H1 (cell line): Measurements from ENCODE around the gene MUC5B. TPM values are rescaled to one million over a fixed set of nuclear protein-coding genes. Genes with fewer than 3 reads are reported as not detected.

Experiments used
- CTCF ChIA-PET: fragments of 300-600 bp; sonication (Branson Sonifier 250); formaldehyde crosslinking; loops from one replicate; lab custom pipeline; 2021; ENCODE audit not compliant: partially characterized antibody; lab: Charles Lee
- POLR2A ChIA-PET: fragments of 300-600 bp; sonication (Branson Sonifier 250); formaldehyde crosslinking; loops from one replicate; lab custom pipeline; 2021; ENCODE audit warnings: inconsistent platforms; ENCODE audit not compliant: partially characterized antibody; lab: Charles Lee
- DNase-seq, 2 experiments: peaks; one replicate each; pipeline versions ENCODE4 v3.0.0 to v3.0.0-alpha.2; 2010 to 2022; ENCODE audit warnings: low spot score in 2 of 2, low read depth in 1 of 2, mixed read lengths in 1 of 2
- FAIRE-seq: peaks from 2 replicates; lab custom pipeline; 2011; peaks lifted over from hg19 to GRCh38; lab: Jason Lieb, UNC
- H2AFZ ChIP-seq: 2 replicates; pipeline ENCODE4 v1.8.1; 2012; ENCODE audit warnings: low read length, inconsistent platforms
- H2AK5ac ChIP-seq: 2 replicates; pipeline ENCODE4 v1.6.1; 2013; ENCODE audit warnings: low read depth, low read length
- H2BK120ac ChIP-seq: replicated peaks from 2 replicates; pipeline ENCODE3; 2013; ENCODE audit warnings: low read depth, low read length, inconsistent platforms
- H2BK12ac ChIP-seq: 2 replicates; pipeline ENCODE4 v1.6.1; 2013; ENCODE audit warnings: low read depth, low read length
- H2BK15ac ChIP-seq: 2 replicates; pipeline ENCODE4 v1.6.1; 2013; ENCODE audit warnings: low read length
- H2BK20ac ChIP-seq: 2 replicates; pipeline ENCODE4 v1.6.1; 2013; ENCODE audit warnings: low read length
- H2BK5ac ChIP-seq: 2 replicates; pipeline ENCODE4 v1.6.1; 2013; ENCODE audit warnings: low read depth, low read length
- H3K14ac ChIP-seq: 2 replicates; pipeline ENCODE4 v1.6.1; 2013; ENCODE audit warnings: inconsistent platforms; ENCODE audit not compliant: insufficient read length
- H3K18ac ChIP-seq: 2 replicates; pipeline ENCODE4 v1.6.1; 2013; ENCODE audit warnings: low read length; ENCODE audit errors: extremely low read depth
- H3K23ac ChIP-seq: 2 replicates; pipeline ENCODE4 v1.6.1; 2013; ENCODE audit warnings: inconsistent platforms; ENCODE audit not compliant: insufficient read length
- H3K23me2 ChIP-seq: 2 replicates; pipeline ENCODE4 v1.6.1; 2013; ENCODE audit warnings: low read depth, low read length
- H3K27ac ChIP-seq: 2 replicates; pipeline ENCODE4 v1.6.1; 2011; ENCODE audit warnings: low read depth, low read length, inconsistent platforms
- H3K27me3 ChIP-seq, 4 experiments: replicated peaks in 1 of 4; 1 replicate in 1 of 4; 2 replicates in 3 of 4; pipeline versions ENCODE4 v1.6.1 to v1.8.1; 2011 to 2013; ENCODE audit warnings: low read length in 3 of 4, mild to moderate bottlenecking in 3 of 4, inconsistent platforms in 2 of 4, mixed read lengths in 2 of 4, moderate library complexity in 1 of 4; ENCODE audit not compliant: control insufficient read depth in 3 of 4, insufficient read depth in 3 of 4; ENCODE audit errors: extremely low read depth in 1 of 4
- H3K36me3 ChIP-seq, 4 experiments: 2 replicates each; pipeline versions ENCODE4 v1.6.1 to v1.8.1; 2011 to 2013; ENCODE audit warnings: mild to moderate bottlenecking in 4 of 4, low read length in 3 of 4, moderate library complexity in 2 of 4, control low read depth in 1 of 4, inconsistent platforms in 1 of 4; ENCODE audit not compliant: insufficient read depth in 4 of 4, control insufficient read depth in 2 of 4
- H3K4ac ChIP-seq: replicated peaks from 2 replicates; pipeline ENCODE3; 2013; ENCODE audit warnings: low read length, low read depth, mixed read lengths, inconsistent platforms; ENCODE audit not compliant: insufficient read length
- H3K4me1 ChIP-seq, 4 experiments: replicated peaks in 1 of 4; 1 replicate in 1 of 4; 2 replicates in 3 of 4; pipeline versions ENCODE4 v1.6.1 to v1.8.1; 2011 to 2013; ENCODE audit warnings: low read length in 3 of 4, inconsistent platforms in 2 of 4, mixed read lengths in 1 of 4; ENCODE audit not compliant: insufficient read depth in 4 of 4, control insufficient read depth in 3 of 4
- H3K4me2 ChIP-seq, 2 experiments: 2 replicates each; pipeline versions ENCODE4 v1.6.1 to v1.8.1; 2011 to 2013; ENCODE audit warnings: low read depth in 2 of 2, low read length in 2 of 2, control low read depth in 1 of 2, inconsistent platforms in 1 of 2, mild to moderate bottlenecking in 1 of 2; ENCODE audit not compliant: insufficient read depth in 1 of 2
- H3K4me3 ChIP-seq, 4 experiments: fragments of 200-600, 300-600 bp in 1 of 4; sonication (generic), shearing (Covaris generic), sonication (Bioruptor Twin) in 1 of 4; 2 replicates each; pipeline versions ENCODE4 v1.5.1 to v1.8.1; 2011 to 2016; ENCODE audit warnings: low read length in 4 of 4, low read depth in 3 of 4, control low read depth in 2 of 4, inconsistent platforms in 2 of 4, mild to moderate bottlenecking in 2 of 4, mixed read lengths in 1 of 4, moderate library complexity in 1 of 4; ENCODE audit not compliant: insufficient read depth in 2 of 4; ENCODE audit errors: extremely low read depth in 1 of 4
- H3K56ac ChIP-seq: replicated peaks from 2 replicates; pipeline ENCODE3; 2013; ENCODE audit warnings: low read depth, mild to moderate bottlenecking, mixed read lengths, low read length, inconsistent platforms; ENCODE audit not compliant: insufficient read length
- H3K79me1 ChIP-seq: 2 replicates; pipeline ENCODE4 v1.6.1; 2013; ENCODE audit warnings: low read depth, low read length, control low read depth
- H3K79me2 ChIP-seq, 2 experiments: 2 replicates each; pipeline versions ENCODE4 v1.6.1 to v1.8.1; 2012 to 2013; ENCODE audit warnings: low read length in 2 of 2, mild to moderate bottlenecking in 2 of 2, inconsistent platforms in 1 of 2; ENCODE audit not compliant: insufficient read depth in 2 of 2, control insufficient read depth in 1 of 2
- H3K9ac ChIP-seq, 4 experiments: replicated peaks in 1 of 4; 1 replicate in 1 of 4; 2 replicates in 3 of 4; pipeline versions ENCODE4 v1.6.1 to v1.8.1; 2011 to 2013; ENCODE audit warnings: low read depth in 3 of 4, low read length in 3 of 4, control low read depth in 2 of 4, mild to moderate bottlenecking in 2 of 4, moderate library complexity in 2 of 4, inconsistent platforms in 1 of 4; ENCODE audit errors: extremely low read depth in 1 of 4
- H3K9me3 ChIP-seq, 2 experiments: 2 replicates each; pipeline versions ENCODE4 v1.6.1 to v1.8.1; 2012 to 2013; ENCODE audit warnings: mild to moderate bottlenecking in 2 of 2, moderate library complexity in 2 of 2, control low read depth in 1 of 2, inconsistent platforms in 1 of 2, low read depth in 1 of 2, low read length in 1 of 2, mixed read lengths in 1 of 2; ENCODE audit not compliant: insufficient read depth in 2 of 2
- H4K20me1 ChIP-seq, 2 experiments: replicated peaks in 1 of 2; 2 replicates each; pipeline versions ENCODE3 to v1.8.1; 2011 to 2013; ENCODE audit warnings: inconsistent platforms in 2 of 2, low read length in 2 of 2, mild to moderate bottlenecking in 1 of 2; ENCODE audit not compliant: insufficient read depth in 2 of 2, control insufficient read depth in 1 of 2
- H4K5ac ChIP-seq: 2 replicates; pipeline ENCODE4 v1.6.1; 2013; ENCODE audit warnings: low read length, low read depth, mixed read lengths, inconsistent platforms; ENCODE audit not compliant: insufficient read length
- H4K8ac ChIP-seq: 2 replicates; pipeline ENCODE4 v1.8.0; 2013; ENCODE audit warnings: mild to moderate bottlenecking, moderate library complexity, low read length, inconsistent platforms; ENCODE audit not compliant: insufficient read depth; ENCODE audit errors: extremely low read depth
- H4K91ac ChIP-seq: replicated peaks from 2 replicates; pipeline ENCODE3; 2013; ENCODE audit warnings: low read length, mixed read lengths, inconsistent platforms; ENCODE audit not compliant: insufficient read length
- CREB1 ChIP-seq: IDR thresholded peaks from 2 replicates; pipeline ENCODE4 v1.6.1; 2012; ENCODE audit warnings: inconsistent platforms
- HDAC2 ChIP-seq, 2 experiments: fragments of 300-600 bp in 1 of 2; sonication (generic) in 1 of 2; IDR thresholded peaks; 2 replicates each; pipeline ENCODE4 v1.6.1; 2011 to 2012; ENCODE audit warnings: low read depth in 2 of 2, low read length in 2 of 2, mild to moderate bottlenecking in 2 of 2, moderate library complexity in 2 of 2, borderline replicate concordance in 1 of 2, inconsistent platforms in 1 of 2
- POLR2A ChIP-seq, 2 experiments: IDR thresholded peaks; 1 replicate in 1 of 2; 2 replicates in 1 of 2; pipeline ENCODE4 v1.6.1; 2011; ENCODE audit warnings: low read depth in 2 of 2, low read length in 2 of 2, mild to moderate bottlenecking in 2 of 2; ENCODE audit errors: control extremely low read depth in 1 of 2
- RAD21 ChIP-seq, 2 experiments: IDR thresholded peaks in 1 of 2; conservative IDR thresholded peaks in 1 of 2; 2 replicates each; pipeline ENCODE4 v1.6.1; 2011; ENCODE audit warnings: low read depth in 2 of 2, low read length in 2 of 2, improper control_type of control experiment in 1 of 2, inconsistent platforms in 1 of 2, mild to moderate bottlenecking in 1 of 2, moderate library complexity in 1 of 2
- RXRA ChIP-seq: IDR thresholded peaks from 2 replicates; pipeline ENCODE4 v1.6.1; 2011; ENCODE audit warnings: low read depth, mild to moderate bottlenecking, low read length, moderate library complexity; ENCODE audit not compliant: insufficient read depth
- TAF1 ChIP-seq: IDR thresholded peaks from 2 replicates; pipeline ENCODE4 v1.6.1; 2011; ENCODE audit warnings: mild to moderate bottlenecking, low read depth, low read length
- TBP ChIP-seq: IDR thresholded peaks from 2 replicates; pipeline ENCODE4 v1.6.1; 2011; ENCODE audit warnings: low read depth, low read length, improper control_type of control experiment
- ZNF274 ChIP-seq: IDR thresholded peaks from 2 replicates; pipeline ENCODE4 v1.7.0; 2012; ENCODE audit warnings: low read length, borderline replicate concordance; ENCODE audit errors: extremely low read depth
- WGBS, 2 experiments: shearing (Covaris generic) in 1 of 2; methylation state at CpG; one replicate each; pipeline versions ENCODE4 v1.1.6 to v1.1.7; 2013 to 2015; ENCODE audit warnings: low lambda C conversion rate in 2 of 2, mixed read lengths in 2 of 2, inconsistent platforms in 1 of 2, low coverage in 1 of 2, missing lambda C conversion rate in 1 of 2; ENCODE audit not compliant: insufficient replicate concordance in 2 of 2, insufficient coverage in 1 of 2, insufficient read length in 1 of 2; ENCODE audit errors: extremely low coverage in 1 of 2, missing lambda C conversion rate in 1 of 2; 5-methylcytosine and 5-hydroxymethylcytosine counted together
- polyA plus RNA-seq, 7 experiments: library from polyadenylated mRNA; depleted of rRNA in 3 of 7; stranded (reverse) in 5 of 7; unstranded in 2 of 7; fragments of >200 nt in 5 of 7; fragments of 200-250 nt in 2 of 7; gene quantifications; 1 replicate in 5 of 7; 2 replicates in 1 of 7; 4 replicates in 1 of 7; pipeline versions ENCODE4 v1.2.1 to v1.2.3, GENCODE V29; 2011 to 2013; ENCODE audit warnings: missing spikeins in 2 of 7, mixed read lengths in 2 of 7
- total RNA-seq: library from RNA; stranded (reverse); fragmentation: NEBNext Ultra II Directional; extraction: Animal tissue kit (Norgen Biotek cat#: 25700); gene quantifications from 2 replicates; pipeline ENCODE4 v1.2.1, GENCODE V29; 2021
- TF ChIP-seq, protein P1 (sequence below): IDR thresholded peaks from 2 replicates; pipeline ENCODE4 v1.6.1; 2012; ENCODE audit warnings: inconsistent platforms

The MUC5B gene
- total and polyA plus RNA-seq, 2 of the 8 experiments (the other 6 are each of a cell fraction or from before 2014, with no cell fraction given), result 0.02 to 0.03 TPM

DNA sequence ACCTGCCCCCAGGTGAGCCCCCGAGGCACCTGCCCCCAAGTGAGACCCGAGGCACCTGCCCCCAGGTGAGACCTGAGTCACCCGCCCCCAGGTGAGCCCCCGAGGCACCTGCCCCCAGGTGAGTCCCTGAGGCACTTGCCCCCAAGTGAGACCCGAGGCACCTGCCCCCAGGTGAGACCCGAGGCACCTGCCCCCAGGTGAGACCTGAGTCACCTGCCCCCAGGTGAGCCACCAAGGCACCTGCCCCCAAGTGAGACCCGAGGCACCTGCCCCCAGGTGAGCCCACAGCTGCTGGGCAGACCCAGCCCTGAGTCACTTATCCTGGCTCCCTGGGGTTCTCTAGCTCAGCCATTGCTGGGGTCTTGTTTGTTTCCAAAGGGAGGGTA, 36.2 kb downstream of the MUC5B start:
- H4K20me1 ChIP-seq, result no peaks in the 10 kb centered on the region

More for the DNA sequence above, 36.2 kb downstream of the MUC5B start:
- no peak overlapping the region for H2BK120ac ChIP-seq
- H3K4me1 ChIP-seq, result peaks cover 0 to 14% (median 7%) of the 10 kb centered on the region in 4 experiments; a peak in 5 of 7 replicates
- H3K14ac ChIP-seq, result no peak overlapping the region
- H3K9me3 ChIP-seq, result peaks cover 0 to 3% of the 10 kb centered on the region in 2 experiments; a peak in 1 of 4 replicates
- H3K79me1 ChIP-seq, result no peaks in the 10 kb centered on the region
- TF ChIP-seq HDAC2 (IDR thresholded peaks at IDR 0.05; ENCODE audit: borderline replicate concordance in 1 of 2, low read depth in 2 of 2, low read length in 2 of 2) (no peak), ZNF274 (no peak), CREB1 (no peak), TAF1 (no peak), RXRA (no peak), POLR2A (IDR thresholded peaks at IDR 0.05; ENCODE audit: control extremely low read depth in 1 of 2, low read depth in 2 of 2, low read length in 2 of 2) (no peak), TBP (no peak), RAD21 (IDR thresholded peaks at IDR 0.05 in 1 of 2, conservative IDR thresholded peaks at IDR 0.05 in 1 of 2; ENCODE audit: low read depth in 2 of 2, low read length in 2 of 2) (no peak)
- TF ChIP-seq, protein P1, sequence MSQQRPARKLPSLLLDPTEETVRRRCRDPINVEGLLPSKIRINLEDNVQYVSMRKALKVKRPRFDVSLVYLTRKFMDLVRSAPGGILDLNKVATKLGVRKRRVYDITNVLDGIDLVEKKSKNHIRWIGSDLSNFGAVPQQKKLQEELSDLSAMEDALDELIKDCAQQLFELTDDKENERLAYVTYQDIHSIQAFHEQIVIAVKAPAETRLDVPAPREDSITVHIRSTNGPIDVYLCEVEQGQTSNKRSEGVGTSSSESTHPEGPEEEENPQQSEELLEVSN, result no peak
- no peak overlapping the region for H3K27ac ChIP-seq
- no peak overlapping the region for H2AFZ ChIP-seq
- H3K36me3 ChIP-seq, result no peaks in the 10 kb centered on the region
- ChIA-PET POLR2A (no interaction called here), CTCF (no interaction called here)
- no peaks in the 10 kb centered on the region; the same call in 1 of the 2 replicates for H3K23me2 ChIP-seq
- H4K5ac ChIP-seq, result no peak overlapping the region
- H2BK5ac ChIP-seq, result no peak overlapping the region
- DNase-seq, result no peak
- no peak overlapping the region for H2BK15ac ChIP-seq
- H3K56ac ChIP-seq, result no peak overlapping the region
- H4K91ac ChIP-seq, result no peak overlapping the region
- H2BK12ac ChIP-seq, result no peak overlapping the region
- WGBS, 2 experiments, result no CpG with 5 or more reads among the region's 7 CpGs
- no peaks in the 10 kb centered on the region for H3K79me2 ChIP-seq
- H2AK5ac ChIP-seq, result no peak overlapping the region
- H4K8ac ChIP-seq, result no peak overlapping the region
- no peak for FAIRE-seq
- no peak overlapping the region for H3K9ac ChIP-seq
- H3K4me3 ChIP-seq, result no peak overlapping the region
- no peaks in the 10 kb centered on the region for H3K27me3 ChIP-seq
- H2BK20ac ChIP-seq, result no peak overlapping the region
- no peak overlapping the region for H3K4ac ChIP-seq
- H3K23ac ChIP-seq, result no peak overlapping the region
- H3K18ac ChIP-seq, result no peak overlapping the region
- H3K4me2 ChIP-seq, result no peak overlapping the region
